ENCODE results near the gene SCAF1. TPM values are rescaled to one million over a fixed set of nuclear protein-coding genes. Genes with fewer than 3 reads are reported as not detected.

Gene SCAF1
- total and polyA plus RNA-seq, 10 donors: 7.5 to 66.2 (median 33.8) TPM

DNA sequence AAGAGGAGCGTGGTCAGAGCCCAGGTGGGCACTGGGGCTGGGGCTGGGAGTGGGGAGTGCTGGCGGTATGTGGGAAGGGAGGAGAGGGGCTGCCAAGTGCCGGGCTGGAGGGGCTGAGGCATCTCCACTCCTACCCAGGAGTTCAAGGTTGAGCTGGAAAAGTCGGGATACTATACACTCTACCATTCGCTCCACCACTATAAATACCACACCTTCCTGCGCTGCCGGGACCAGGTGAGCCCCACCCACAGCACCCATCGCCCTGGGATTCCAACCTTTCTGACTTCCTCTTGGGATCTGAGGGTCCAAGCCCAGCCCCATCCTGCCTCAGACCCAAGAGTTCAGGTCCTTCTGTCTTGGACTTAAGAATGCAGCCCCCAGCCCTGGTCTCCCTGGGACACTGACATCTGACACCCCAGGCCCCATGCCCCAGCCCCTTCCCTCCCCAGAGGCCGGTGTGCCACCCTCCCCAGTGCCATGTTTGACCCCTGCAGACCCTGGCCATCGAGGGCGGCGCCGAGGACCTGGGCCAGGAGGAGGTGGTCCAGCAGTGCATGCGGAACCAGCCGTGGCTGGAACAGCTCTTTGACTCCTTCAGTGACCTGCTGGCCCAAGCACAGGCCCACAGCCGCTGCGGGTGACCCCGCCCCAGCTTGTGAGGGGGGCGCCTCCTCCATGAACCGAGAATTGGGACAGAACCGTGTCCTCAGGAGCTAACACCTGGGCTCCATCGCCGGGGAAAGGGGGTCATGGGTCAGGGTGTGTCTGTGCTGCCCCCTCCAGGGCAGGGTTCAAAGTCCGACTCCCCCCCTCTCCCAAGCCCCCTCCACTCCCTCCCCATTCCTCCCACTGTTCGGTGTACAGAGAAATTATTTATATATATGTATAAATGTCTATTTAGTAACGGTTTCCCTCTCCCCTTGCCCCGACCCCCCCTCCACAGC is 16.8 kb upstream of the SCAF1 start:
- intact Hi-C loops (cut with DNase I; ENCODE audit: low total_unique reads): no loop called here
- Histone ChIP-seq H3K4me3 (no peak overlapping the region), H3K36me3 (peaks cover 0 to 85% (median 38%) of the 10 kb centered on the region in 6 donors), H3K27me3 (replicated peaks in 1 of 7) (no peaks in the 10 kb centered on the region), H3K27ac (no peak overlapping the region), H3K9me3 (no peaks in the 10 kb centered on the region), H3K4me1 (peaks cover 0 to under 1% (median 0%) of the 10 kb centered on the region in 6 donors)
- WGBS, 5 donors: 89 to 94% (median 90%) methylated on average over 12 to 27 of the region's 27 CpGs
- TF ChIP-seq, protein P1, sequence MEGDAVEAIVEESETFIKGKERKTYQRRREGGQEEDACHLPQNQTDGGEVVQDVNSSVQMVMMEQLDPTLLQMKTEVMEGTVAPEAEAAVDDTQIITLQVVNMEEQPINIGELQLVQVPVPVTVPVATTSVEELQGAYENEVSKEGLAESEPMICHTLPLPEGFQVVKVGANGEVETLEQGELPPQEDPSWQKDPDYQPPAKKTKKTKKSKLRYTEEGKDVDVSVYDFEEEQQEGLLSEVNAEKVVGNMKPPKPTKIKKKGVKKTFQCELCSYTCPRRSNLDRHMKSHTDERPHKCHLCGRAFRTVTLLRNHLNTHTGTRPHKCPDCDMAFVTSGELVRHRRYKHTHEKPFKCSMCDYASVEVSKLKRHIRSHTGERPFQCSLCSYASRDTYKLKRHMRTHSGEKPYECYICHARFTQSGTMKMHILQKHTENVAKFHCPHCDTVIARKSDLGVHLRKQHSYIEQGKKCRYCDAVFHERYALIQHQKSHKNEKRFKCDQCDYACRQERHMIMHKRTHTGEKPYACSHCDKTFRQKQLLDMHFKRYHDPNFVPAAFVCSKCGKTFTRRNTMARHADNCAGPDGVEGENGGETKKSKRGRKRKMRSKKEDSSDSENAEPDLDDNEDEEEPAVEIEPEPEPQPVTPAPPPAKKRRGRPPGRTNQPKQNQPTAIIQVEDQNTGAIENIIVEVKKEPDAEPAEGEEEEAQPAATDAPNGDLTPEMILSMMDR (IDR thresholded peaks at IDR 0.05 in 8 of 11, conservative IDR thresholded peaks at IDR 0.05 in 3 of 11): no peak
- no peak for TF ChIP-seq POLR2A (IDR thresholded peaks at IDR 0.05)
- peak in 1 of 3 donors; percentile 10 for TF ChIP-seq POLR2AphosphoS5 (IDR thresholded peaks at IDR 0.05)
- DNase-seq: no peak

GRCh38 chr19:49626226-49626625 is 15.8 kb upstream of the SCAF1 start:
- Histone ChIP-seq H3K4me3 (no peak overlapping the region), H3K9me3 (no peaks in the 10 kb centered on the region), H3K27me3 (replicated peaks in 1 of 7) (no peaks in the 10 kb centered on the region), H3K36me3 (peaks cover 0 to 75% (median 35%) of the 10 kb centered on the region in 6 donors), H3K27ac (no peak overlapping the region), H3K4me1 (peaks cover 0 to 10% (median 3%) of the 10 kb centered on the region in 6 donors)
- DNase-seq: no peak
- TF ChIP-seq, protein P1 (IDR thresholded peaks at IDR 0.05 in 8 of 11, conservative IDR thresholded peaks at IDR 0.05 in 3 of 11): no peak
- TF ChIP-seq POLR2A (IDR thresholded peaks at IDR 0.05): no peak
- intact Hi-C loops (cut with DNase I; ENCODE audit: low total_unique reads): no loop called here
- 88 to 94% (median 90%) methylated on average over 11 of the region's 11 CpGs for WGBS, 5 donors

- 92 to 96% (median 94%) methylated on average over 9 of the region's 9 CpGs for WGBS, 5 donors
- intact Hi-C loops (cut with DNase I; ENCODE audit: low total_unique reads): no loop called here
- TF ChIP-seq, protein P1 (IDR thresholded peaks at IDR 0.05 in 8 of 11, conservative IDR thresholded peaks at IDR 0.05 in 3 of 11): no peak
- TF ChIP-seq POLR2AphosphoS5 (IDR thresholded peaks at IDR 0.05): peak in 1 of 3 donors; percentile 32
- H3K4me1 ChIP-seq: peaks cover 0 to 40% (median 9%) of the 10 kb centered on the region in 6 donors
- H3K27ac ChIP-seq: peak overlapping the region in 2 of 8 donors; percentile 3 to 8
- H3K9me3 ChIP-seq: no peaks in the 10 kb centered on the region
- no peak overlapping the region for H3K4me3 ChIP-seq
- DNase-seq: no peak
- peaks cover 0 to 48% (median 23%) of the 10 kb centered on the region in 6 donors for H3K36me3 ChIP-seq
- H3K27me3 ChIP-seq (replicated peaks in 1 of 7): no peaks in the 10 kb centered on the region
Measured at GRCh38 chr19:49629659-49630058, 12.3 kb upstream of the SCAF1 start.

DNA sequence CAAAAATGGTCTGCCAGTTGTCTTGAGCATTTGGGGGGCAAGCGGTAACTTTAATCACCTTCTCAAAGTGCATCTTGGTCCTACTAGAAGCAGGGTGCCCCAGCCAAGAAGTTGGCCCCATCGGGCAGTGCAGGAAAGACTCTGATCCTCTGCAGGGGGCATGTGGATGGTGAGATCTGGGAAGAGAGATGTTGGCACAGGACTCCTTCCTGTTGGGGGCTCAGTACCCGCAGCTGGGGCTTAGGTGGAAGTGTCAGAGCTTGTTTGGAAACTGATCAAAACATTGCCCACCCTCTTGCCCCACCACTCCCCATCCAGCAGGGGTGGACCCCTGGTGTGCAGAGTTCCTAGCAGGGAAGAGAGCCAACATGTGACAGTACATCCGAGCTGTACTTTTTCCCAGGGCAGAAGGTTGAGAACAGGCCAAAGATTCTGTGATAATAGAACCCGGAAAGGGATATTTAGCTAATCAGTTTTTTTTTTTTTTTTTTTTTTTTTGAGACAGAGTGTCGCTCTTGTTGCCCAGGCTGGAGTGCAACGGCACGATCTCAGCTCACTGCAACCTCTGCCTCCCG is 10.9 kb upstream of the SCAF1 start:
- TF ChIP-seq POLR2A (IDR thresholded peaks at IDR 0.05) (no peak), POLR2AphosphoS5 (IDR thresholded peaks at IDR 0.05) (peak in 1 of 3 donors; percentile 19)
- no peaks in the 10 kb centered on the region for H3K9me3 ChIP-seq
- peak overlapping the region in 4 of 8 donors; percentile 25 to 61 (median 50) for H3K27ac ChIP-seq
- no peaks in the 10 kb centered on the region for H3K27me3 ChIP-seq (replicated peaks in 1 of 7)
- peaks cover 0 to 37% (median 9%) of the 10 kb centered on the region in 6 donors for H3K36me3 ChIP-seq
- intact Hi-C loops (cut with DNase I; ENCODE audit: low total_unique reads): no loop called here
- peaks cover 0 to 54% (median 18%) of the 10 kb centered on the region in 6 donors for H3K4me1 ChIP-seq
- H3K4me3 ChIP-seq: no peak overlapping the region
- WGBS, 5 donors: 45 to 67% (median 48%) methylated on average over 9 of the region's 9 CpGs
- DNase-seq: no peak
